GM13976 (cell line): ENCODE results near the gene TEX13B.

Experiments
- DNase-seq: peaks from one replicate; pipeline ENCODE4 v3.0.0; 2012; ENCODE audit warnings: low spot score
- in situ Hi-C: fragments of 300-500 bp; cut with MboI; formaldehyde crosslinking; loops from one replicate; pipeline ENCODE4 v1.12.0; 2022; ENCODE audit warnings: low sequenced_read_pairs, mixed read lengths, inconsistent platforms; ENCODE audit not compliant: unreplicated experiment
- TF ChIP-seq, protein P1 (sequence below): IDR thresholded peaks from 2 replicates; pipeline ENCODE4 v1.5.1; 2012; ENCODE audit warnings: borderline replicate concordance, mild to moderate bottlenecking; ENCODE audit not compliant: insufficient read depth; ENCODE audit errors: extremely low read depth, missing control alignments, control extremely low read depth

Gene TEX13B

DNA sequence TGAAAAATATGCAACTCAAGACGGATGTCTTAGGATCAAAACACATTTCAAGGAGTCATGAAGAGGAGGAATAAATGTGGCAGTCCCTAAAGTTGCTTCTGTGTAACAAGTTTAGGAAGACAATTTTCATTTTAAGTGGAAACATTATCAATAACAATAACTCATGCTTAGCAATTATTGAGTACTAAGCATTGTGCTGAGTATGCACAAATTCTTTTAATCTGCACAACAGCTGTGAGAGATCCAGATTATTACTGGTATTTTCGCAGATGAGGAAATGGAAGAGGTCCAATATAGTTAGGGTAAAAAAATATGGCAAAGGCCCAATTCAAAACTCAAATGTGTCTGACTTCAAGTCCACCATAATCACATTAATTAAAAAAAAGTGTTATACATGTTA is 2.9 kb upstream of the TEX13B start:
- in situ Hi-C loops: no loop called here
- TF ChIP-seq, protein P1, sequence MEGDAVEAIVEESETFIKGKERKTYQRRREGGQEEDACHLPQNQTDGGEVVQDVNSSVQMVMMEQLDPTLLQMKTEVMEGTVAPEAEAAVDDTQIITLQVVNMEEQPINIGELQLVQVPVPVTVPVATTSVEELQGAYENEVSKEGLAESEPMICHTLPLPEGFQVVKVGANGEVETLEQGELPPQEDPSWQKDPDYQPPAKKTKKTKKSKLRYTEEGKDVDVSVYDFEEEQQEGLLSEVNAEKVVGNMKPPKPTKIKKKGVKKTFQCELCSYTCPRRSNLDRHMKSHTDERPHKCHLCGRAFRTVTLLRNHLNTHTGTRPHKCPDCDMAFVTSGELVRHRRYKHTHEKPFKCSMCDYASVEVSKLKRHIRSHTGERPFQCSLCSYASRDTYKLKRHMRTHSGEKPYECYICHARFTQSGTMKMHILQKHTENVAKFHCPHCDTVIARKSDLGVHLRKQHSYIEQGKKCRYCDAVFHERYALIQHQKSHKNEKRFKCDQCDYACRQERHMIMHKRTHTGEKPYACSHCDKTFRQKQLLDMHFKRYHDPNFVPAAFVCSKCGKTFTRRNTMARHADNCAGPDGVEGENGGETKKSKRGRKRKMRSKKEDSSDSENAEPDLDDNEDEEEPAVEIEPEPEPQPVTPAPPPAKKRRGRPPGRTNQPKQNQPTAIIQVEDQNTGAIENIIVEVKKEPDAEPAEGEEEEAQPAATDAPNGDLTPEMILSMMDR: no peak
- DNase-seq: no peak

GRCh38 chrX:107979534-107979933 is 2.6 kb downstream of the TEX13B start:
- DNase-seq: no peak
- in situ Hi-C loops: no loop called here
- TF ChIP-seq, protein P1: no peak

- in situ Hi-C loops: no loop called here
- TF ChIP-seq, protein P1: peak; percentile 1
Measured at GRCh38 chrX:107978707-107979307, 3.4 kb downstream of the TEX13B start.

DNA sequence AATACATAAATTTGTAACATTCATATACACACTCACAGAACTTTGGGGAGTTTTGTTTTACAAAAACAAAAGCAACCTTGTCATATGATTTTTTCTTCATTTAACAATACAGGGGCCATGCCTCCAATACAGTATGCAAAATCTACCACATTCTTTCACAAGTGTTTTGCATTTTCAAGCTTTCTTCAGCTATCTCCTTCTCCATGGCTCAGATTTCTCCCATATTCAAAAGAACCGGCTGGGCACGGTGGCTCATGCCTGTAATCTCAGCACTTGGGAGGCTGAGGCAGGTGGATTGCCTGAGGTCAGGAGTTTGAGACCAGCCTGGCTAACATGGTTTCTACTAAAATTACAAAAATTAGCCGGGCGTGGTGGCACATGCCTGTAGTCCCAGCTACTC is 4.1 kb downstream of the TEX13B start:
- TF ChIP-seq, protein P1: no peak
- no peak for DNase-seq
- in situ Hi-C loops: no loop called here

More at GRCh38 chrX:107978707-107979307, 3.4 kb downstream of the TEX13B start:
- DNase-seq: no peak

- TF ChIP-seq, protein P1: no peak
- in situ Hi-C loops: no loop called here
Measured at GRCh38 chrX:107971636-107972035, 10.5 kb downstream of the TEX13B start.

DNA sequence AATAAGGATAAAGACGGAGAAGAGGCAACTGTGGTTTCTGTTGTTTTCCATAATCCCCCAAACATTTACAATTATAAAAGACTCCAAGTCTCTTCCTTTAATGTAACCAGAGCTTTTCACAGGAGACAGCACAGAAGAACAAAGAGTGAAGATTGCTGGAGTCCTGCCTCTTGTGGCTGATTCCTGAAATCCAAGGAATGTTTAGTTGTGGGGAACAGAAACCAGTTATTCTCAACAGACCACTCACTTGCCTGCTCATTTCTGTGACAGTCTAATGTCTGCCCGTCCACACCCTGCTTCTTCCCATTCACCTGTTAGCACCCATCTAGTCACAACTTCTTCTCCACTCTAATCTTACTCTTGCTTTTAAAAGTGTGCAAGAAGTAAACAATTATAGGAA is 12.1 kb downstream of the TEX13B start:
- DNase-seq: no peak
- TF ChIP-seq, protein P1: no peak
- in situ Hi-C loops: no loop called here

More at GRCh38 chrX:107971636-107972035, 10.5 kb downstream of the TEX13B start:
- no peak for DNase-seq
